Subcutaneous abdominal adipose tissue (tissue), 5 donors: ENCODE measurements around the gene EXD3.
"Not testable (repeated sequence)": the region's sequence is repeated elsewhere in the genome, so short reads cannot be mapped to it uniquely, and the experiment has no call there.

Source experiments
- H3K27ac ChIP-seq: one replicate; pipeline ENCODE4 v1.7.0; 2013; ENCODE audit warnings: low read depth, mild to moderate bottlenecking, inconsistent platforms, low read length, moderate library complexity
- H3K27me3 ChIP-seq, 5 donors: one replicate each; pipeline ENCODE4 v1.7.0; 2013; ENCODE audit warnings: low read length in 5 of 5, inconsistent platforms in 1 of 5; ENCODE audit not compliant: control insufficient read depth in 5 of 5, insufficient read depth in 4 of 5
- H3K36me3 ChIP-seq, 5 donors: one replicate each; pipeline ENCODE4 v1.7.0; 2013; ENCODE audit warnings: low read length in 5 of 5; ENCODE audit not compliant: control insufficient read depth in 5 of 5, insufficient read depth in 5 of 5
- H3K4me1 ChIP-seq, 5 donors: one replicate each; pipeline ENCODE4 v1.7.0; 2013; ENCODE audit warnings: low read length in 5 of 5, mild to moderate bottlenecking in 3 of 5, moderate library complexity in 1 of 5; ENCODE audit not compliant: control insufficient read depth in 5 of 5, insufficient read depth in 5 of 5
- H3K4me3 ChIP-seq, 5 donors: one replicate each; pipeline ENCODE4 v1.7.0; 2013; ENCODE audit warnings: low read length in 5 of 5, low read depth in 1 of 5
- H3K9ac ChIP-seq, 5 donors: one replicate each; pipeline ENCODE4 v1.7.0; 2013; ENCODE audit warnings: low read length in 5 of 5, mild to moderate bottlenecking in 4 of 5, moderate library complexity in 3 of 5
- H3K9me3 ChIP-seq, 5 donors: one replicate each; pipeline ENCODE4 v1.7.0; 2013; ENCODE audit warnings: low read length in 5 of 5; ENCODE audit not compliant: control insufficient read depth in 5 of 5
- donor health status: healthy.
- donor health status: healthy.
- donor health status: healthy.
- donor health status: healthy.
- donor health status: healthy.

The EXD3 gene

GRCh38 chr9:137378688-137379410 lies 44.1 kb downstream of the EXD3 start:
- H3K36me3 ChIP-seq: peaks cover 0 to 11% (median 6%) of the 10 kb centered on the region in 5 donors
- not testable (repeated sequence) for H3K27me3 ChIP-seq, H3K27ac ChIP-seq, H3K9me3 ChIP-seq, H3K4me3 ChIP-seq, H3K4me1 ChIP-seq, H3K9ac ChIP-seq

GRCh38 chr9:137376386-137376785 lies 46.6 kb downstream of the EXD3 start:
- Histone ChIP-seq H3K9ac (no peak overlapping the region), H3K27ac (no peak overlapping the region), H3K4me1 (no peaks in the 10 kb centered on the region), H3K27me3 (no peaks in the 10 kb centered on the region), H3K36me3 (peaks cover 0 to 34% (median 17%) of the 10 kb centered on the region in 5 donors), H3K9me3 (no peaks in the 10 kb centered on the region), H3K4me3 (no peak overlapping the region)

- Histone ChIP-seq H3K9ac (no peak overlapping the region), H3K4me3 (no peak overlapping the region), H3K36me3 (peaks cover 0 to 41% (median 17%) of the 10 kb centered on the region in 5 donors), H3K9me3 (no peaks in the 10 kb centered on the region), H3K4me1 (no peaks in the 10 kb centered on the region), H3K27ac (no peak overlapping the region), H3K27me3 (no peaks in the 10 kb centered on the region)
These were observed 47.5 kb downstream of the EXD3 start for GRCh38 chr9:137375321-137376058.

GRCh38 chr9:137374131-137374845 lies 48.7 kb downstream of the EXD3 start:
- no peaks in the 10 kb centered on the region for H3K9me3 ChIP-seq
- H3K4me1 ChIP-seq: no peaks in the 10 kb centered on the region
- peaks cover 0 to 43% (median 17%) of the 10 kb centered on the region in 5 donors for H3K36me3 ChIP-seq
- no peak overlapping the region for H3K9ac ChIP-seq
- H3K27me3 ChIP-seq: no peaks in the 10 kb centered on the region
- no peak overlapping the region for H3K27ac ChIP-seq
- H3K4me3 ChIP-seq: no peak overlapping the region

GRCh38 chr9:137373611-137373980 lies 49.4 kb downstream of the EXD3 start:
- H3K9me3 ChIP-seq: no peaks in the 10 kb centered on the region
- H3K27ac ChIP-seq: no peak overlapping the region
- peaks cover 0 to 43% (median 17%) of the 10 kb centered on the region in 5 donors for H3K36me3 ChIP-seq
- no peaks in the 10 kb centered on the region for H3K4me1 ChIP-seq
- no peak overlapping the region for H3K4me3 ChIP-seq
- H3K27me3 ChIP-seq: no peaks in the 10 kb centered on the region
- H3K9ac ChIP-seq: no peak overlapping the region

- Histone ChIP-seq H3K4me3 (no peak overlapping the region), H3K36me3 (peaks cover 0 to 43% (median 17%) of the 10 kb centered on the region in 5 donors)
These were observed 50.0 kb downstream of the EXD3 start for GRCh38 chr9:137372693-137373610.

GRCh38 chr9:137371946-137372651 lies 50.9 kb downstream of the EXD3 start:
- H3K4me3 ChIP-seq: no peak overlapping the region
- peaks cover 0 to 52% (median 22%) of the 10 kb centered on the region in 5 donors for H3K36me3 ChIP-seq
- no peak overlapping the region for H3K27ac ChIP-seq
- H3K9ac ChIP-seq: no peak overlapping the region
- no peaks in the 10 kb centered on the region for H3K9me3 ChIP-seq
- H3K4me1 ChIP-seq: peaks cover 0 to 3% (median 0%) of the 10 kb centered on the region in 5 donors
- peaks cover 0 to 2% (median 0%) of the 10 kb centered on the region in 5 donors for H3K27me3 ChIP-seq

More at GRCh38 chr9:137372693-137373610, 50.0 kb downstream of the EXD3 start:
- Histone ChIP-seq H3K27ac (no peak overlapping the region), H3K9ac (no peak overlapping the region), H3K9me3 (no peaks in the 10 kb centered on the region), H3K27me3 (peaks cover 0 to 2% (median 0%) of the 10 kb centered on the region in 5 donors), H3K4me1 (peaks cover 0 to 3% (median 0%) of the 10 kb centered on the region in 5 donors)

- Histone ChIP-seq H3K4me1 (peaks cover 0 to 3% (median 0%) of the 10 kb centered on the region in 5 donors), H3K27ac (no peak overlapping the region), H3K27me3 (peaks cover 0 to 2% (median 0%) of the 10 kb centered on the region in 5 donors), H3K9ac (no peak overlapping the region), H3K4me3 (no peak overlapping the region), H3K9me3 (no peaks in the 10 kb centered on the region), H3K36me3 (peaks cover 0 to 57% (median 25%) of the 10 kb centered on the region in 5 donors)
These were observed 51.4 kb downstream of the EXD3 start for GRCh38 chr9:137371521-137371941.
